ENCODE results near the gene CDH23. TPM values are rescaled to one million over a fixed set of nuclear protein-coding genes. Genes with fewer than 3 reads are reported as not detected.

The CDH23 gene
- total RNA-seq (2011; cell fraction: chromatin; rRNA removed; ENCODE audit: low replicate concordance), result 0.32 and 1.6 TPM in 2 replicates
- total RNA-seq (2011; cell fraction: nucleolus; rRNA removed), result 0.50 and 0.66 TPM in 2 replicates
- 0.22 and 0.84 TPM in 2 replicates for total RNA-seq (2011; cell fraction: nucleoplasm; rRNA removed)
- total RNA-seq (2014; rRNA removed) (0.29 and 0.45 TPM in 2 replicates), total RNA-seq (2014; rRNA removed; fragmentation: Illumina TruSeq; extraction: Trizol) (0.41 and 0.47 TPM in 2 replicates), total RNA-seq (2015; rRNA removed; fragmentation: Illumina TruSeq; extraction: Trizol) (0.18 and 0.34 TPM in 2 replicates), total RNA-seq (2021) (0.47 and 0.53 TPM in 2 replicates), polyA plus RNA-seq (2011; rRNA removed) (0.15 and 0.71 TPM in 2 replicates), polyA plus RNA-seq (2014; fragmentation: Illumina TruSeq; extraction: Trizol) (0.24 and 0.61 TPM in 2 replicates), polyA plus RNA-seq (2014; fragmentation: Nextera tagmentation; extraction: Ambion mirVana) (under 1 TPM; 0.34 to 0.36 TPM), polyA plus RNA-seq (2014; rRNA removed) (0.43 and 1.2 TPM in 2 replicates), polyA minus RNA-seq (2011; rRNA and poly(A)+ RNA removed) (0.42 TPM in 1 of 2 replicates, not detected in the other), Bru-seq, nascent RNA (percentile 19 among the genes with signal in this experiment), BruChase-seq, experiment 1, labeled RNA remaining after a 2-hour chase (percentile 6 among the genes with signal in this experiment), BruChase-seq, experiment 2, labeled RNA remaining after a 6-hour chase (percentile 7 among the genes with signal in this experiment)
- 0.12 and 1.1 TPM in 2 replicates for polyA plus RNA-seq (2011; cell fraction: cytosol; rRNA removed)
- 0.67 and 3.2 TPM in 2 replicates for polyA plus RNA-seq (2011; cell fraction: nucleus; rRNA removed)
- 0.42 and 0.94 TPM in 2 replicates for polyA plus RNA-seq (2012)
- polyA minus RNA-seq (2011; cell fraction: cytosol; rRNA and poly(A)+ RNA removed), result 0.95 TPM in 1 of 2 replicates, not detected in the other
- 0.44 and 0.54 TPM in 2 replicates for polyA minus RNA-seq (2011; cell fraction: nucleus; rRNA and poly(A)+ RNA removed)
- long read RNA-seq, experiment 1, partial matches to known transcripts, result 0 of 1 reads
- long read RNA-seq, experiment 1, other reads (novel, unspliced or antisense), result 1 of 1 reads
- long read RNA-seq, experiment 2, result 0 reads
- long read RNA-seq, experiment 3, result 0 reads

GRCh38 chr10:71396711-71397295, at the start of gene CDH23:
TSS of gene CDH23 (plus strand) at chr10:71396920. CDS start at chr10:71439832, 42,912 bp downstream.
- peak; percentile 36 to 80 (median 63) for DNase-seq (ENCODE audit: extremely low read depth in 1 of 4, low spot score in 3 of 4)
- 8% methylated on average over 5 of the region's 91 CpGs for WGBS (ENCODE audit: insufficient coverage, low coverage, missing lambda C conversion rate)
- no peaks in the 10 kb centered on the region for H3K79me2 ChIP-seq (ENCODE audit: control insufficient read depth, insufficient read depth, low read length)
- TF ChIP-seq CREB5 (CRISPR knock-in tag; IDR thresholded peaks at IDR 0.05), result no peak
- peak in 1 of 2 experiments; percentile 46 for TF ChIP-seq E2F6 (IDR thresholded peaks at IDR 0.05; ENCODE audit: borderline replicate concordance in 1 of 2, extremely low read depth in 1 of 2, insufficient read depth in 1 of 2, insufficient read length in 1 of 2, low read depth in 1 of 2, low read length in 1 of 2, poor library complexity in 1 of 2, severe bottlenecking in 1 of 2)
- TF ChIP-seq POLR2B (IDR thresholded peaks at IDR 0.05; ENCODE audit: low read depth, partially characterized antibody), result no peak
- TF ChIP-seq RB1 (IDR thresholded peaks at IDR 0.05; ENCODE audit: low read depth), result 0 out of 2 replicates have a peak, but pooled peaks have one; percentile 19
- TF ChIP-seq TFAP4 (CRISPR knock-in tag; IDR thresholded peaks at IDR 0.05; ENCODE audit: borderline replicate concordance), result no peak
- ATAC-seq, result peak; percentile 42; the same call in 2 of the 3 replicates
- H3K9me1 ChIP-seq (ENCODE audit: control insufficient read depth, insufficient read depth, low read length), result no peaks in the 10 kb centered on the region
- ChIA-PET POLR2A (interaction anchor here (0.6 kb wide), 1 partner anchor 38 kb away, joined by 4 read pairs; no protein-coding TSS in a partner anchor), CTCF (ENCODE audit: low intra/inter-chr PET ratio) (interaction anchor here (0.6 kb wide), 1 partner anchor 287 kb away, joined by 4 read pairs; no protein-coding TSS in a partner anchor)
- no peak for FAIRE-seq
- no TSS peak for BruUV-seq (replicated peaks)
- no peaks in the 10 kb centered on the region for H3K9me3 ChIP-seq (replicated peaks; ENCODE audit: control insufficient read depth, insufficient read depth, low read depth, low read length)
- peaks cover 13% of the 10 kb centered on the region for H4K20me1 ChIP-seq (replicated peaks; ENCODE audit: control insufficient read depth, insufficient read depth, low read length)
- H3K4me3 ChIP-seq, result no peak within 1 kb of the TSS
- H3K4me2 ChIP-seq (ENCODE audit: insufficient read depth, low read length), result peak within 1 kb of the TSS; percentile 26; the same call in 1 of the 2 replicates
- H3K36me3 ChIP-seq (ENCODE audit: control insufficient read depth, insufficient read depth, low read length), result no peaks in the 10 kb centered on the region
- 0 out of 2 replicates have a peak within 1 kb of the TSS, but pooled peaks have one; percentile 48 for H2AFZ ChIP-seq (ENCODE audit: low read depth, low read length)
- H3K27ac ChIP-seq (ENCODE audit: extremely low read depth, low read depth, low read length), result no peak within 1 kb of the TSS
- H3K9ac ChIP-seq (ENCODE audit: insufficient read depth in 1 of 2, low read depth in 2 of 2, low read length in 2 of 2), result peak within 1 kb of the TSS in 1 of 2 experiments; percentile 43; a peak in 1 of 4 replicates
- H3K27me3 ChIP-seq (ENCODE audit: control insufficient read depth in 2 of 2, insufficient read depth in 2 of 2, low read length in 2 of 2), result peaks cover 69 to 91% of the 10 kb centered on the region in 2 experiments
- H3K4me1 ChIP-seq (replicated peaks in 1 of 2; ENCODE audit: control insufficient read depth in 2 of 2, insufficient read depth in 2 of 2, low read length in 2 of 2), result peaks cover 0 to 20% of the 10 kb centered on the region in 2 experiments; a peak in 2 of 5 replicates
- in situ Hi-C loops (cut with MboI) (no loop called here), intact Hi-C loops (cut with micrococcal nuclease) (loop anchor here (5.0 kb wide), 3 partner anchors 75 to 415 kb away; no protein-coding TSS in a partner anchor)
